ENCODE results near the gene STC2.

Gene STC2

DNA sequence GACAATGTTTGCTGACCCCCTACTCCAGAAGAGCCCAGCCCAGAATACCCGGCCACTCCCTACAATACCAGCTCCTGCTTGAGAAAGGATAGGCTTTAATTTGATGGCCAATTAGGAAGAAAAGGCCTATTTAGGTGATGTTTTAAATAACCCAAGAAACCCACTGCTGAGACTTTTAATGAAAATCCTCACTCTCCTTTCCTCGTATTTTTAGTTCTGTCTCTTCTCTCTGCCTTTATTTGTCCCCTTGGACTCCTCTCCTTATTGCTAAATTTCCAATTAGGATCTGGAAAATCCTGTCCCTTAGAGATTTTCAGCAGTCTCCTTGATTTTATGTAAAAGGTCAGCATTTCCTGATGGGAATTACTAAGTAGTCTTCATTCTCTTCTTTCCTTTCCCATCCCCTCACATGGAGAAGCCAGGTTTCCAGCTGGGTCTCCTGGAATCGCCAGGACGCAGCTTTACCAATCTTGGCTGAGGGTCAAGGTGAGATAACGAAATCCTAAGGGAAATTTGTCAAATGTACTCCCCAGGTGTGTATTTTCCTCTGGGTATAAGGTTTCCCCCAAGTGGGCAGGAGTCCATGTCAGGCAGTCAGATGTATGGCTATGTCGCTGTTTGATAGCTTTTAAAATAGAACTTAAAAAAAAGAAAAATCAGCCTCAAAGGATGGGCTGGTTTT is 11.7 kb downstream of the STC2 start:
- TF ChIP-seq SUZ12 (IDR thresholded peaks at IDR 0.05; ENCODE audit: extremely low read depth, insufficient read depth, insufficient read length) (no peak), ZNF274 (IDR thresholded peaks at IDR 0.05; ENCODE audit: low read depth, low read length) (no peak), YY1 (IDR thresholded peaks at IDR 0.05; ENCODE audit: insufficient read depth, insufficient read length) (no peak)
- no peaks in the 10 kb centered on the region for H3K9me3 ChIP-seq (ENCODE audit: insufficient read depth, low read length)
- no peak overlapping the region for H3K4me3 ChIP-seq (ENCODE audit: insufficient read length, low read depth)
- no peaks in the 10 kb centered on the region for H3K4me1 ChIP-seq (ENCODE audit: insufficient read depth, insufficient read length)
- peaks cover 7% of the 10 kb centered on the region for H3K36me3 ChIP-seq (ENCODE audit: insufficient read depth, insufficient read length, low read length)
- H3K9ac ChIP-seq (ENCODE audit: insufficient read length, low read depth): no peak overlapping the region
- no peaks in the 10 kb centered on the region for H3K27me3 ChIP-seq (ENCODE audit: insufficient read depth, insufficient read length)
- no peak for DNase-seq (ENCODE audit: low read depth, low spot score)

DNA sequence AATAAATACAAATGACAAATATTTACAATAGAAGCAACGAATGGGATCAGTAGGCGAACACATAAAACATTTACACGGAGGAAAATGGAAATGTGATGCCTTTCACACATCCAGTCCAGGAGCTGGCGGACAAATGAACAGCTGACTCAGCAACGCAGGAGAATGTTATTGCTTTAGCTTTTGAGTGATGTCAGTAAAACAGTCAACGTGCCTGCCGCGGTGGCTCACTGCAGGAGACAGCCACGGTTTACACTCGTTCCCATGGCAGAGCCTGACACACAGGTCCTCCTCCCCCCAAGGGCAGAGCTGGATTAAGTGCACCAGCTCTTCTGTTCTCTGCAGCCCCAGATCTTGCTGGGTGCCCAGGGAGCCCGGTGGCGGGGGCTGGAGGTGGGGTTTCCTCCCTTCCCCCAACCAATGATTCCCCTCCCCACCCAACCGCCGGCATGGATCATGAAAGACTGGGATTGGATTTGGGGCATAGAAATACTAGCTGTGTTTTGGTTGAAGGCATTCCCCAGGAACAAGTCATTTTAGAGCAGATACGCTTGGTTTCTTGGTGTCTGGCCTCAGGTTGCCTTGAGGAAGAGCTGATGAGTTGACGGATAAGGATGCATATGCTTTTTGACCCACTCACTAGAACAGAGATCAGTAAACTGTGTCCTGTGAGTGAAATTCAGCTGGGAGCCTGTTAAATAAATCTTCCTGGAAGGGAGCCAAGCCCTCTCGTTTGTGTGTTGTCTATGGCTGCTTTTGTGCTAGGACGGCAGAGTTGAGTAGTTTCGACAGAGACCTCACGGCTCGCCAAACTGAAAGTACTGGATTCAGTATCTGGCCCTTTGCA is 12.5 kb downstream of the STC2 start:
- no peaks in the 10 kb centered on the region for H3K9me3 ChIP-seq (ENCODE audit: insufficient read depth, low read length)
- no peak overlapping the region for H3K9ac ChIP-seq (ENCODE audit: insufficient read length, low read depth)
- no peak overlapping the region for H3K4me3 ChIP-seq (ENCODE audit: insufficient read length, low read depth)
- H3K27me3 ChIP-seq (ENCODE audit: insufficient read depth, insufficient read length): no peaks in the 10 kb centered on the region
- H3K4me1 ChIP-seq (ENCODE audit: insufficient read depth, insufficient read length): no peaks in the 10 kb centered on the region
- TF ChIP-seq ZNF274 (IDR thresholded peaks at IDR 0.05; ENCODE audit: low read depth, low read length) (no peak), YY1 (IDR thresholded peaks at IDR 0.05; ENCODE audit: insufficient read depth, insufficient read length) (no peak), SUZ12 (IDR thresholded peaks at IDR 0.05; ENCODE audit: extremely low read depth, insufficient read depth, insufficient read length) (no peak)
- H3K36me3 ChIP-seq (ENCODE audit: insufficient read depth, insufficient read length, low read length): peaks cover 7% of the 10 kb centered on the region
- no peak for DNase-seq (ENCODE audit: low read depth, low spot score)

DNA sequence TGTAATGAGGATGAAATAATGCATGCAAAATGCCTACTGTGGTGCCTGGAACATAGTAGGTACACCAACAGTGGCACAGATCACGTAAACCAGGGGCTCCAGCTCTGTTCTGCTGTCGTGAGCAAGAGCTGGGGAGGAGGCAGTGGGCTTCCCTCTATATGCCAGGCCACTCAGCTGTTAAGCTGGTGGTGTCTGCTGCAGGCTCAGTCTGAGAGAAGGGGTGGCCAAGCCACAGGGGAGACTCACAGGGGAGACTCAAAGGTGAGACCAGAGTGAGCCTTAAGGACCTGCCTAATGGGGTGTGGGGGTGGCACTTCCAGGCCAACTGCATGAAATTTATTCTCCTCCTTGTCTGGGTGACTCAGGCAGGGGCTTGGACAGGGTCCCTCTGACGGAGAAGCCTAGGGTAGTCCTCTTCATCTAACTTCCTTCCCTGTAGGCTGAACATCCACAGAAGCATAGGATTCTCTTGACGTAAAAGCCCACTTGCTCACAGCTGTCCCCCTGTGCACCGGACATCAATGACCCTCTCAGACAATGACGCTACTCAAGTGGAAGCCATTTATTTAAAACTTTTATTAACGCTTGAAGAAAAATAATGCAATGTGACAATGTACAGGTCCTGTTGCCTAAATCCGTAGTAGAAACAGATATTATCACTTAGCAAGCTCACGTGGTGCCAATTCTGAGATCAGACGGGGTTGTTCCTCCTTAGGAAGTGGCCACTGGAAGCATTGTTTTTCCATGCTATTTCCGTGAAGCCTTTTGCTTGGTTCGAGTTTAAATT is 13.9 kb downstream of the STC2 start:
- H3K4me1 ChIP-seq (ENCODE audit: insufficient read depth, insufficient read length): no peaks in the 10 kb centered on the region
- no peak overlapping the region for H3K9ac ChIP-seq (ENCODE audit: insufficient read length, low read depth)
- TF ChIP-seq SUZ12 (IDR thresholded peaks at IDR 0.05; ENCODE audit: extremely low read depth, insufficient read depth, insufficient read length) (no peak), YY1 (IDR thresholded peaks at IDR 0.05; ENCODE audit: insufficient read depth, insufficient read length) (no peak), ZNF274 (IDR thresholded peaks at IDR 0.05; ENCODE audit: low read depth, low read length) (no peak)
- no peak for DNase-seq (ENCODE audit: low read depth, low spot score)
- no peaks in the 10 kb centered on the region for H3K27me3 ChIP-seq (ENCODE audit: insufficient read depth, insufficient read length)
- H3K4me3 ChIP-seq (ENCODE audit: insufficient read length, low read depth): no peak overlapping the region
- H3K9me3 ChIP-seq (ENCODE audit: insufficient read depth, low read length): no peaks in the 10 kb centered on the region
- peaks cover 4% of the 10 kb centered on the region for H3K36me3 ChIP-seq (ENCODE audit: insufficient read depth, insufficient read length, low read length)

DNA sequence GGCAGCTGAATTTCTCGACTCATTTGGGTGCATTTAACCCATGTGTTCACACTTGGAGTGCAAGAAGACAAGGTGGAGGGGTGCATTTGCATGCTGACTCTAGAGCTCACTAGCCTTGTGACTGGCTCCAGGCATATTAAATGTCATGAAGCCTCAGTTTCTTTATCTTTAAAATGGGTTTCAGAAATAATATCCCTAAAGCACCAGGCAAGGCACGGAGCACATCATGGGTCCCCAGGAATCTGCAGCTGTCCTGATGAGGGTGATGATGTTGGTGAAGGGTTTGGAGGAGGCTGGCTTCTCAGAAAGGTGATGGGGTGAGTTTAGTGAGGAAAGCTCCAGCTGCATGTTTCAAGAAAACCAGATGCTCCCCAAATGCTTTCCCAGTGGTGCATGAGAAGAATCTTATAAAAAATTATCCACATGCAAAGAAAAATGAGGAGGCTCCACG is 14.8 kb downstream of the STC2 start:
- no peak for TF ChIP-seq YY1 (IDR thresholded peaks at IDR 0.05; ENCODE audit: insufficient read depth, insufficient read length)
- no peak for TF ChIP-seq ZNF274 (IDR thresholded peaks at IDR 0.05; ENCODE audit: low read depth, low read length)
- no peak for TF ChIP-seq SUZ12 (IDR thresholded peaks at IDR 0.05; ENCODE audit: extremely low read depth, insufficient read depth, insufficient read length)
- no peak for DNase-seq (ENCODE audit: low read depth, low spot score)
- no peak overlapping the region for H3K4me3 ChIP-seq (ENCODE audit: insufficient read length, low read depth)
- H3K9me3 ChIP-seq (ENCODE audit: insufficient read depth, low read length): no peaks in the 10 kb centered on the region; the same call in 1 of the 2 replicates
- no peak overlapping the region for H3K9ac ChIP-seq (ENCODE audit: insufficient read length, low read depth)
- H3K4me1 ChIP-seq (ENCODE audit: insufficient read depth, insufficient read length): no peaks in the 10 kb centered on the region
- no peaks in the 10 kb centered on the region for H3K27me3 ChIP-seq (ENCODE audit: insufficient read depth, insufficient read length)
- H3K36me3 ChIP-seq (ENCODE audit: insufficient read depth, insufficient read length, low read length): peaks cover 3% of the 10 kb centered on the region

DNA sequence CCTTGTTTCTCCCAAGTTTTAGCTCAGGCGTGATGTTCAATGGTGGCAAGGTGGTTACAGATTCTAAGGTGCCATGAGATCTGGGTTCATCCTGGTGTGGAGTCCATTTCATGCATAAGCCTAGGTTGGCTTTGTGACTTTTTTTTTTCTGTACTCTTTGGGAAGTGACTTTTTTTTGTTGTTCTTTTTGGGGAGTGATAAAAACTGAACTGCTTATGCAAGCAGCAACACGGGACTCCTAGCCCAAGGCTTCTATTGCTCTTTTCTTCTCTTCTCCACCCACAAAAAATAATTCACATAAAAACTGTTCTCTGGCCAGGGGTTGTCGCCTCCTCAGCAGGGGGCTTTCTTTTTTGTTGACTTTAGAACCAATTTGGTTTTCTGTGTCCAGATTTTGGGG is 15.4 kb downstream of the STC2 start:
- Histone ChIP-seq H3K9me3 (ENCODE audit: insufficient read depth, low read length) (peaks cover 4% of the 10 kb centered on the region), H3K4me3 (ENCODE audit: insufficient read length, low read depth) (no peak overlapping the region), H3K9ac (ENCODE audit: insufficient read length, low read depth) (no peak overlapping the region), H3K27me3 (ENCODE audit: insufficient read depth, insufficient read length) (no peaks in the 10 kb centered on the region), H3K36me3 (ENCODE audit: insufficient read depth, insufficient read length, low read length) (no peaks in the 10 kb centered on the region), H3K4me1 (ENCODE audit: insufficient read depth, insufficient read length) (no peaks in the 10 kb centered on the region)
- no peak for DNase-seq (ENCODE audit: low read depth, low spot score)
- TF ChIP-seq ZNF274 (IDR thresholded peaks at IDR 0.05; ENCODE audit: low read depth, low read length) (no peak), YY1 (IDR thresholded peaks at IDR 0.05; ENCODE audit: insufficient read depth, insufficient read length) (no peak), SUZ12 (IDR thresholded peaks at IDR 0.05; ENCODE audit: extremely low read depth, insufficient read depth, insufficient read length) (no peak)

DNA sequence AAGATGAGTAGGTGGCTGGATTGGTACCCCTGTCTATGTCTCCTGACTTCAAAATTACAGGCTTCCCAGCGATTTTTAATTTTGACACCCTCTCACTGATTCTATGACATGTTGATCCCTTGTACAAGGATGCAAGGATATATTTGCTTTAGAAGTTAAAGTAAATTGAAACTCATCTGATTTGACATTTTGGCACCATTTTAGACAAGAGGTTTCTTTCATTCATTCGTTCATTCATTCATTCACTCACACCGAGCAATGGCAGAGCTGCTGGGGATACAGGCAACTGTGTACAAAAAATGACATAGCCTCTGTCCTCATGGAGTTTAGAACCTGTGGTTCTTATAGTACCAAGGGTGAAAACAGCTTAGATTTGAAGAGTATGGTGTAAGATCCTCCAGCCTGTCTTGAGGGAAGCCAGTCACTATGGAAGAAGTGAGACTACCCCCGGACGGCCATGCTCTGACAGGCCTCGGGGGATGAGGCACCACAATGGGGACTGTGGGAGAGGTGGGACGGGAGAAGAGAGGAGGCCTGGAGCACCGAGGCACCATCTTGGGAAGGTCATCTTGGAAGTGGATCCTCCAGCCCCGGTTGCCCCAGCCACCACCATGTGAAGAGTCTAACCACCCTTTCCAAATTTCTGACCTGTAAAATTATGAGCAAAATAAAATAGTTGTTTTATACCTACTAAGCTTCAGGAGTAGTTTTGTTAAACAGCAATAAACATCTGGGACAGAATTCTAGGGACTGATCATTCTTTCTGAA is 16.2 kb downstream of the STC2 start:
- Histone ChIP-seq H3K4me1 (ENCODE audit: insufficient read depth, insufficient read length) (no peaks in the 10 kb centered on the region), H3K9me3 (ENCODE audit: insufficient read depth, low read length) (peaks cover 8% of the 10 kb centered on the region), H3K4me3 (ENCODE audit: insufficient read length, low read depth) (no peak overlapping the region), H3K36me3 (ENCODE audit: insufficient read depth, insufficient read length, low read length) (no peaks in the 10 kb centered on the region), H3K27me3 (ENCODE audit: insufficient read depth, insufficient read length) (no peaks in the 10 kb centered on the region), H3K9ac (ENCODE audit: insufficient read length, low read depth) (no peak overlapping the region)
- TF ChIP-seq SUZ12 (IDR thresholded peaks at IDR 0.05; ENCODE audit: extremely low read depth, insufficient read depth, insufficient read length) (no peak), ZNF274 (IDR thresholded peaks at IDR 0.05; ENCODE audit: low read depth, low read length) (no peak), YY1 (IDR thresholded peaks at IDR 0.05; ENCODE audit: insufficient read depth, insufficient read length) (no peak)
- no peak for DNase-seq (ENCODE audit: low read depth, low spot score)
